Lower leg skin (tissue), 4 donors: ENCODE results near the gene ARL1. TPM values are rescaled to one million over a fixed set of nuclear protein-coding genes. Genes with fewer than 3 reads are reported as not detected.

ENCODE experiments used
- DNase-seq, 2 donors: peaks; one replicate each; pipeline ENCODE4 v3.0.0-alpha.2; 2019; ENCODE audit warnings: low spot score in 2 of 2
- H3K4me3 ChIP-seq: fragments of 200-600 bp; sonication (generic); 2 replicates; pipeline ENCODE4 v1.5.1; 2017; ENCODE audit warnings: mild to moderate bottlenecking, low read depth; ENCODE audit not compliant: poor library complexity, severe bottlenecking
- POLR2A ChIP-seq, 2 donors: fragments of 450-650 bp; IDR thresholded peaks; one replicate each; pipeline ENCODE4 v1.6.1; 2016 to 2017; ENCODE audit warnings: antibody characterized with exemption in 2 of 2, mild to moderate bottlenecking in 1 of 2, moderate library complexity in 1 of 2
- WGBS, 2 donors: methylation state at CpG; one replicate each; pipeline ENCODE4 v1.1.5; 2018; 5-methylcytosine and 5-hydroxymethylcytosine counted together
- intact Hi-C: fragments of 100-400 bp; cut with DNase I; formaldehyde crosslinking; loops from one replicate; pipeline ENCODE4 v1.15.0; 2023; ENCODE audit warnings: low total_unique reads
- total RNA-seq, 4 donors: library from RNA; depleted of rRNA; stranded (reverse); fragments of >200 nt; gene quantifications; one replicate each; pipeline ENCODE4 v1.1.0, GENCODE V29; 2016
- TF ChIP-seq, protein P1 (sequence below), 3 donors: fragments of 450-650 bp; IDR thresholded peaks; one replicate each; pipeline ENCODE4 v1.5.1; 2016; ENCODE audit warnings: antibody characterized with exemption in 3 of 3, mild to moderate bottlenecking in 3 of 3, moderate library complexity in 2 of 3

ARL1 gene
- total RNA-seq, 4 donors from 2014 or later: 22.5 to 50.0 (median 36.7) TPM

- DNase-seq: no peak
- H3K4me3 ChIP-seq: no peak overlapping the region
- TF ChIP-seq, protein P1, sequence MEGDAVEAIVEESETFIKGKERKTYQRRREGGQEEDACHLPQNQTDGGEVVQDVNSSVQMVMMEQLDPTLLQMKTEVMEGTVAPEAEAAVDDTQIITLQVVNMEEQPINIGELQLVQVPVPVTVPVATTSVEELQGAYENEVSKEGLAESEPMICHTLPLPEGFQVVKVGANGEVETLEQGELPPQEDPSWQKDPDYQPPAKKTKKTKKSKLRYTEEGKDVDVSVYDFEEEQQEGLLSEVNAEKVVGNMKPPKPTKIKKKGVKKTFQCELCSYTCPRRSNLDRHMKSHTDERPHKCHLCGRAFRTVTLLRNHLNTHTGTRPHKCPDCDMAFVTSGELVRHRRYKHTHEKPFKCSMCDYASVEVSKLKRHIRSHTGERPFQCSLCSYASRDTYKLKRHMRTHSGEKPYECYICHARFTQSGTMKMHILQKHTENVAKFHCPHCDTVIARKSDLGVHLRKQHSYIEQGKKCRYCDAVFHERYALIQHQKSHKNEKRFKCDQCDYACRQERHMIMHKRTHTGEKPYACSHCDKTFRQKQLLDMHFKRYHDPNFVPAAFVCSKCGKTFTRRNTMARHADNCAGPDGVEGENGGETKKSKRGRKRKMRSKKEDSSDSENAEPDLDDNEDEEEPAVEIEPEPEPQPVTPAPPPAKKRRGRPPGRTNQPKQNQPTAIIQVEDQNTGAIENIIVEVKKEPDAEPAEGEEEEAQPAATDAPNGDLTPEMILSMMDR (IDR thresholded peaks at IDR 0.05): no peak
- TF ChIP-seq POLR2A (IDR thresholded peaks at IDR 0.05): no peak
- intact Hi-C loops: no loop called here
Observed at GRCh38 chr12:101379149-101379548, 28.4 kb downstream of the ARL1 start.

DNA sequence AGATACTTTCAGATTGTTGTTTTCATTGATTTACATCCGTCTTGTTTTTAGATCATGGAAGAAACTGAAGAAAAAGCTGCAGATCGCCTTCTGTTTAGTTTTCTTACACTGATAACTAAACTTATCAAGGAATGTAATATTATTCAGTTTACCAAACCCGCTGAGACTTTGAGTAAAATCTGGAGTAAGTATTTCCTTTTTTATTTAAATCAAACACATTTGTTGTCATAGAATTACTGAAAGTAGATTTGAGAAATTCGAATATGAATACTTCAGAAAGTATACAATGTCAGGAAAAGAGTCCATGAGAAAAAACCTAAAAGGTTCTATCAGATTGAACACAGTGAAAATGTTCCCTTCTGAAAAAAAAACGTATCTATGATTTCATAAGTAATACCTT, 32.0 kb downstream of the ARL1 start:
- 88 to 90% methylated on average over 5 of the region's 5 CpGs for WGBS, 2 donors
- intact Hi-C loops: no loop called here
- TF ChIP-seq, protein P1 (IDR thresholded peaks at IDR 0.05): no peak
- no peak for TF ChIP-seq POLR2A (IDR thresholded peaks at IDR 0.05)
- no peak overlapping the region for H3K4me3 ChIP-seq
- DNase-seq: no peak

DNA sequence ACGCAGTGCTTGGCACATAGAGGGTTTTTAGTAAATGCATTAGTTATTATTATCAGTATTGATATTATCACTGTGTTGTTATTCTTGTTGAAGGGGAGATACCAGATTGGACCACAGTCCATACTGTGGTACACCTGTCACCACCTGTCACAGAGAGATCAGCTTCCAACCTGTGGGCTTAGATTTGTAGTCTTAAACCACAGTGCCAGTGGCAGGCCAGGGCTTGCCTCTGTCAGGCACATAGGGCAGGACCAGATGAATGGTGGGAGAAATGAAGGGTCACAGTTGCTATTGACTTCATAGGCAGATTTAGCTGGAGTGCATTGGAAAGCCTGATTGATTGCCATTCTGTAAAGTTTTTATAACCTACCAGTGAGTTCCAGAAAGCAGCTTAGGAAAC, 35.1 kb downstream of the ARL1 start:
- TF ChIP-seq, protein P1 (IDR thresholded peaks at IDR 0.05): no peak
- no peak for TF ChIP-seq POLR2A (IDR thresholded peaks at IDR 0.05)
- WGBS, 2 donors: 100% methylated on average over 1 of the region's 1 CpG
- DNase-seq: no peak
- no peak overlapping the region for H3K4me3 ChIP-seq
- intact Hi-C loops: no loop called here

GRCh38 chr12:101368016-101368415, 39.6 kb downstream of the ARL1 start:
- intact Hi-C loops: no loop called here
- TF ChIP-seq, protein P1 (IDR thresholded peaks at IDR 0.05): no peak
- no peak for TF ChIP-seq POLR2A (IDR thresholded peaks at IDR 0.05)
- 96 to 97% methylated on average over 6 of the region's 6 CpGs for WGBS, 2 donors

DNA sequence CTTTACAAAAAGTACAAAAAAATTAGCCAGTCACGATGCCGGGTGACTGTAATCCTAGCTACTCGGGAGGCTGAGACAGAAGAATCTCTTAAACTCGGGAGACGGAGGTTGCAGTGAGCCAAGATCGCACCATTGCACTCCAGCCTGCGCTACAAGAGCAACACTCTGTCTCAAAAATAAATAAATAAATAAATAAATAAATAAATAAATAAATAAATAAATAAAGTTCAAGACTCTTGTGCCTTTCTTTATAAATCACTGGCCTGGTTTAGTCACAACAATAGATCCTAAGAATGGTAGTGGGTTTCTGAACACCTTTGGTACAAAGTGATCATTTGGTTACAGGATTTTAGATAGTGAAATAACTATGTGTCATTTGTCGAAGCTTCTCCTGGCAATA, 46.1 kb downstream of the ARL1 start:
- WGBS, 2 donors: 85 to 94% methylated on average over 8 of the region's 8 CpGs
- H3K4me3 ChIP-seq: no peak overlapping the region
- intact Hi-C loops: no loop called here
- no peak for DNase-seq
- TF ChIP-seq POLR2A (IDR thresholded peaks at IDR 0.05): no peak
- TF ChIP-seq, protein P1 (IDR thresholded peaks at IDR 0.05): no peak

More at GRCh38 chr12:101368016-101368415, 39.6 kb downstream of the ARL1 start:
- no peak overlapping the region for H3K4me3 ChIP-seq
- DNase-seq: no peak

DNA sequence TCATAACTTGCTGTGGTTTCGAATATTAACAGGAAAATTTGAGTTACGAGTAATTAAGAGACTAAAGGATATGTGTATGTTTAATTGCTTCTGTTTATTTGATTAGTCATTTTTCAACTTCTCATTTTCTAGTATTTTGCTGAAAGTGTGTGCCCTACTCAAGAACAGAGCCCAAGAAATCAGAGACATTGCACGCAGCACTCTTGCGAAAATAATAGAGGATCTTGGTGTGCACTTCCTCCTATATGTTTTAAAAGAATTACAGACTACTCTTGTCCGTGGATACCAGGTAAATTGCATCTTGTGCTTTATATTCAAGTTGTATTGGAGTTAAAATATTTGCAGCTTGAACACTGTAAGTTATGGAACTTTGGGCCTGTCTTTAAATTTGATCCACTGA, 50.8 kb downstream of the ARL1 start:
- TF ChIP-seq POLR2A (IDR thresholded peaks at IDR 0.05): no peak
- TF ChIP-seq, protein P1 (IDR thresholded peaks at IDR 0.05): no peak
- H3K4me3 ChIP-seq: no peak overlapping the region
- DNase-seq: no peak
- intact Hi-C loops: no loop called here
- WGBS, 2 donors: 91 to 92% methylated on average over 5 of the region's 5 CpGs
